Inflammatory macrophage treated with lipopolysaccharide for 4 hours (primary cell): Measurements from ENCODE around the gene NUDT4.
"Not testable (repeated sequence)": the region's sequence is repeated elsewhere in the genome, so short reads cannot be mapped to it uniquely, and the experiment has no call there.

Experiments used
- DNase-seq: peaks from one replicate; pipeline ENCODE4 v3.0.0-alpha.2; 2020

NUDT4 gene

GRCh38 chr12:93402333-93403311 is 24.9 kb downstream of the NUDT4 start:
- no peak for DNase-seq

- no peak for DNase-seq
Measured at GRCh38 chr12:93403988-93404803, 26.5 kb downstream of the NUDT4 start.

GRCh38 chr12:93404961-93405849 is 27.5 kb downstream of the NUDT4 start:
- no peak for DNase-seq

GRCh38 chr12:93407054-93407962 is 29.6 kb downstream of the NUDT4 start:
- DNase-seq, result no peak

- DNase-seq, result no peak
Measured at GRCh38 chr12:93407963-93408283, 30.2 kb downstream of the NUDT4 start.

GRCh38 chr12:93408813-93409212 is 31.1 kb downstream of the NUDT4 start:
- no peak for DNase-seq

GRCh38 chr12:93409343-93410187 is 31.8 kb downstream of the NUDT4 start:
- not testable (repeated sequence) for DNase-seq

- DNase-seq, result not testable (repeated sequence)
Measured at GRCh38 chr12:93411060-93411459, 33.3 kb downstream of the NUDT4 start.

GRCh38 chr12:93412396-93412795 is 34.7 kb downstream of the NUDT4 start:
- not testable (repeated sequence) for DNase-seq

GRCh38 chr12:93413064-93413463 is 35.3 kb downstream of the NUDT4 start:
- DNase-seq, result peak; percentile 33

GRCh38 chr12:93415723-93416464 is 38.2 kb downstream of the NUDT4 start:
- DNase-seq, result peak; percentile 35

- no peak for DNase-seq
Measured at GRCh38 chr12:93417967-93418480, 40.3 kb downstream of the NUDT4 start.

- peak; percentile 63 for DNase-seq
Measured at GRCh38 chr12:93419388-93420034, 41.8 kb downstream of the NUDT4 start.

- no peak for DNase-seq
Measured at GRCh38 chr12:93422050-93422449, 44.3 kb downstream of the NUDT4 start.

- DNase-seq, result no peak
Measured at GRCh38 chr12:93425736-93426411, 48.1 kb downstream of the NUDT4 start.

- no peak for DNase-seq
Measured at GRCh38 chr12:93426412-93426805, 48.7 kb downstream of the NUDT4 start.

GRCh38 chr12:93427779-93428564 is 50.2 kb downstream of the NUDT4 start:
- DNase-seq, result no peak

GRCh38 chr12:93429448-93429847 is 51.7 kb downstream of the NUDT4 start:
- no peak for DNase-seq
